SK-N-SH treated with all-trans-retinoic acid at 6 μM for 48 hours (cell line): ENCODE measurements around the gene MAML2.

Experiments
- CREB5 ChIP-seq: fragments of 250-450 bp; sonication (Bioruptor Pico); IDR thresholded peaks from 2 replicates; pipeline ENCODE4 v1.5.1; 2020; ENCODE audit warnings: low read depth, mild to moderate bottlenecking, moderate library complexity
- ESRRG ChIP-seq: fragments of 250-450 bp; sonication (Bioruptor Pico); IDR thresholded peaks from 2 replicates; pipeline ENCODE4 v1.6.1; 2021; ENCODE audit warnings: mild to moderate bottlenecking
- ISL1 ChIP-seq: fragments of 250-450 bp; sonication (Bioruptor Pico); IDR thresholded peaks from 2 replicates; pipeline ENCODE4 v2.1.2; 2022; ENCODE audit warnings: mild to moderate bottlenecking, moderate library complexity
- PATZ1 ChIP-seq: fragments of 250-450 bp; sonication (Bioruptor Pico); IDR thresholded peaks from 2 replicates; pipeline ENCODE4 v1.8.0; 2020; ENCODE audit warnings: mild to moderate bottlenecking, moderate library complexity, borderline replicate concordance
- PPARA ChIP-seq: fragments of 250-450 bp; sonication (Bioruptor Pico); IDR thresholded peaks from 2 replicates; pipeline ENCODE4 v1.5.0; 2020; ENCODE audit warnings: mild to moderate bottlenecking, borderline replicate concordance
- RARB ChIP-seq: fragments of 250-450 bp; sonication (Bioruptor Pico); IDR thresholded peaks from 2 replicates; pipeline ENCODE4 v1.8.0; 2021; ENCODE audit warnings: mild to moderate bottlenecking, moderate library complexity
- TCF4 ChIP-seq: fragments of 250-450 bp; sonication (Bioruptor Pico); IDR thresholded peaks from 2 replicates; pipeline ENCODE4 v1.8.0; 2021; ENCODE audit warnings: mild to moderate bottlenecking, moderate library complexity, borderline replicate concordance
- TOX ChIP-seq: fragments of 250-450 bp; sonication (Bioruptor Pico); IDR thresholded peaks from 2 replicates; pipeline ENCODE4 v1.8.0; 2021; ENCODE audit warnings: mild to moderate bottlenecking, moderate library complexity, borderline replicate concordance
- ZC3H10 ChIP-seq: fragments of 250-450 bp; sonication (Bioruptor Pico); IDR thresholded peaks from 2 replicates; pipeline ENCODE4 v1.5.1; 2021; ENCODE audit warnings: mild to moderate bottlenecking, moderate library complexity
- ZFP30 ChIP-seq: fragments of 450-650 bp; formaldehyde crosslinking; IDR thresholded peaks from 2 replicates; pipeline ENCODE4 v1.5.0; 2022; ENCODE audit warnings: mild to moderate bottlenecking, moderate library complexity
- ZNF565 ChIP-seq: fragments of 450-650 bp; formaldehyde crosslinking; conservative IDR thresholded peaks from 2 replicates; pipeline ENCODE4 v1.5.0; 2020; ENCODE audit warnings: low read depth, mild to moderate bottlenecking, moderate library complexity
- ZNF70 ChIP-seq: fragments of 450-650 bp; formaldehyde crosslinking; IDR thresholded peaks from 2 replicates; pipeline ENCODE4 v1.5.0; 2020; ENCODE audit warnings: mild to moderate bottlenecking, moderate library complexity

- TF ChIP-seq CREB5 (CRISPR knock-in tag) (no peak), RARB (CRISPR knock-in tag) (peak; percentile 44; the same call in 1 of the 2 replicates), ZNF565 (no peak), PPARA (no peak), ISL1 (CRISPR knock-in tag) (no peak), ZFP30 (no peak), ZC3H10 (CRISPR knock-in tag) (peak; percentile 11), TCF4 (CRISPR knock-in tag) (no peak), TOX (CRISPR knock-in tag) (no peak), ZNF70 (CRISPR knock-in tag) (no peak), PATZ1 (CRISPR knock-in tag) (no peak), ESRRG (CRISPR knock-in tag) (no peak)
Measured at GRCh38 chr11:96278039-96278897, 64.7 kb downstream of the MAML2 start.
